Testis (tissue), 3 donors: ENCODE measurements around the gene GJB2. TPM values are rescaled to one million over a fixed set of nuclear protein-coding genes. Genes with fewer than 3 reads are reported as not detected.
"Not testable (repeated sequence)": the region's sequence is repeated elsewhere in the genome, so short reads cannot be mapped to it uniquely, and the experiment has no call there.

ENCODE experiments used
- DNase-seq: peaks from one replicate; pipeline ENCODE4 v3.0.0-alpha.2; 2019
- H3K27ac ChIP-seq, 2 donors: fragments of 200-600 bp; sonication (generic); one replicate each; pipeline ENCODE4 v1.5.1; 2019
- H3K27me3 ChIP-seq: fragments of 200-600 bp; sonication (generic); one replicate; pipeline ENCODE4 v1.5.1; 2019
- H3K36me3 ChIP-seq: fragments of 200-600 bp; sonication (generic); one replicate; pipeline ENCODE4 v1.5.1; 2017; ENCODE audit warnings: low read depth; ENCODE audit errors: missing control alignments
- H3K4me1 ChIP-seq: fragments of 200-600 bp; sonication (generic); one replicate; pipeline ENCODE4 v1.5.1; 2019
- H3K4me3 ChIP-seq, 2 donors: fragments of 200-600 bp; sonication (generic); one replicate each; pipeline ENCODE4 v1.5.1; 2017 to 2019
- H3K9me3 ChIP-seq: fragments of 200-600 bp; sonication (generic); one replicate; pipeline ENCODE4 v1.5.1; 2017
- POLR2A ChIP-seq: fragments of 450-650 bp; IDR thresholded peaks from one replicate; pipeline ENCODE4 v1.6.1; 2017; ENCODE audit warnings: antibody characterized with exemption, mild to moderate bottlenecking, moderate library complexity
- WGBS, 2 donors: methylation state at CpG; one replicate each; pipeline ENCODE4 v1.1.5; 2018; 5-methylcytosine and 5-hydroxymethylcytosine counted together
- intact Hi-C: fragments of 100-400 bp; cut with DNase I; formaldehyde crosslinking; loops from one replicate; pipeline ENCODE4 v1.15.1; 2023; ENCODE audit warnings: low total_unique reads
- polyA plus RNA-seq: library from polyadenylated mRNA; stranded (reverse); fragments of 350-450 nt; fragmentation: Illumina TruSeq; extraction: RNeasy Lipid Tissue Mini Kit (QIAGEN cat#74804); gene quantifications from one replicate; pipeline ENCODE4 v1.2.3, GENCODE V29; 2014; ENCODE audit warnings: low read depth, low replicate concordance; ENCODE audit not compliant: insufficient read depth
- total RNA-seq, 2 donors: library from RNA; depleted of rRNA; stranded (reverse); fragments of >200 nt; gene quantifications; one replicate each; pipeline ENCODE4 v1.2.3, GENCODE V29; 2016
- TF ChIP-seq, protein P1 (sequence below), 3 experiments: fragments of 450-650 bp in 2 of 3; fragments of 200-600 bp in 1 of 3; sonication (generic) in 1 of 3; IDR thresholded peaks; one replicate each; pipeline ENCODE4 v1.5.1; 2016 to 2019; ENCODE audit warnings: antibody characterized with exemption in 3 of 3, mild to moderate bottlenecking in 2 of 3, moderate library complexity in 1 of 3

The GJB2 gene
- total and polyA plus RNA-seq, 3 donors from 2014 or later: 2.5 to 3.1 (median 2.9) TPM

DNA sequence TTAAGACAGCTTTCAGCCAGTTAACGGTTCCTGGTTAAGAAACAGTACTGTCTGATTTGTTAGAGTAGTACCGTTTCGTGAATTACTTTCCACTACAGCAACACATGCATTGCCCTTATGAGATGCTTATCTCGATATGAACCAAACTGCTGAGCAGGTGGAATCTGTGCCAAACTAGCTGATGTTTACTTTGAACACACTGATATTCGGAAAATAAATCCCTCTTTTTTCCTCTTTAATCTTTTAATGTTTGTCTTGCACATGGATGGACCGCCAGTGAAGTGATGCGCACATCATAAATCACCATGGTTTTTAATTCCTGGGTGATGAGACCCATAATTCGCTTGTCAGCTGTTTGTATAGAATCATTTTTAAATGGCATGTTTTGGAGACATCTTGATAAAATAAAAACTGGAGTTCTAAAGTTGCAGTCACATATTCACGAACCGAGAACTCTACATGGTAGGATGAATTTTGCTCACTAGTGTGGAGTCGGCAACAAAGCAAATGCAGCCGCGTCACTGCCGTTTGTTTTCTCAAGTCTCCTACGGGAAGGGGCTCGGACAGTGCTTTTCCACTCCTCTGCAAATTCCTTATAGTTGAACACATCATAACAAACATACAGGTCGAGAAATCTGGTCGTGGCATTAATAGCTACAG is 33.0 kb downstream of the GJB2 start:
- intact Hi-C loops: no loop called here
- Histone ChIP-seq H3K9me3 (no peaks in the 10 kb centered on the region), H3K36me3 (no peaks in the 10 kb centered on the region), H3K27me3 (no peaks in the 10 kb centered on the region), H3K4me1 (no peaks in the 10 kb centered on the region), H3K27ac (no peak overlapping the region), H3K4me3 (peak overlapping the region in 1 of 2 donors; percentile 68)
- TF ChIP-seq POLR2A: no peak
- TF ChIP-seq, protein P1, sequence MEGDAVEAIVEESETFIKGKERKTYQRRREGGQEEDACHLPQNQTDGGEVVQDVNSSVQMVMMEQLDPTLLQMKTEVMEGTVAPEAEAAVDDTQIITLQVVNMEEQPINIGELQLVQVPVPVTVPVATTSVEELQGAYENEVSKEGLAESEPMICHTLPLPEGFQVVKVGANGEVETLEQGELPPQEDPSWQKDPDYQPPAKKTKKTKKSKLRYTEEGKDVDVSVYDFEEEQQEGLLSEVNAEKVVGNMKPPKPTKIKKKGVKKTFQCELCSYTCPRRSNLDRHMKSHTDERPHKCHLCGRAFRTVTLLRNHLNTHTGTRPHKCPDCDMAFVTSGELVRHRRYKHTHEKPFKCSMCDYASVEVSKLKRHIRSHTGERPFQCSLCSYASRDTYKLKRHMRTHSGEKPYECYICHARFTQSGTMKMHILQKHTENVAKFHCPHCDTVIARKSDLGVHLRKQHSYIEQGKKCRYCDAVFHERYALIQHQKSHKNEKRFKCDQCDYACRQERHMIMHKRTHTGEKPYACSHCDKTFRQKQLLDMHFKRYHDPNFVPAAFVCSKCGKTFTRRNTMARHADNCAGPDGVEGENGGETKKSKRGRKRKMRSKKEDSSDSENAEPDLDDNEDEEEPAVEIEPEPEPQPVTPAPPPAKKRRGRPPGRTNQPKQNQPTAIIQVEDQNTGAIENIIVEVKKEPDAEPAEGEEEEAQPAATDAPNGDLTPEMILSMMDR (IDR thresholded peaks at IDR 0.05): no peak
- 23 to 24% methylated on average over 18 of the region's 18 CpGs for WGBS, 2 donors
- no peak for DNase-seq

GRCh38 chr13:20157151-20157796 is 35.5 kb downstream of the GJB2 start:
- intact Hi-C loops: no loop called here

GRCh38 chr13:20156702-20157101 is 36.0 kb downstream of the GJB2 start:
- no peaks in the 10 kb centered on the region for H3K4me1 ChIP-seq
- no peak overlapping the region for H3K27ac ChIP-seq
- H3K4me3 ChIP-seq: no peak overlapping the region
- intact Hi-C loops: no loop called here
- no peaks in the 10 kb centered on the region for H3K36me3 ChIP-seq
- TF ChIP-seq POLR2A: no peak
- TF ChIP-seq, protein P1 (IDR thresholded peaks at IDR 0.05): no peak
- WGBS, 2 donors: 39 to 43% methylated on average over 2 of the region's 2 CpGs
- no peaks in the 10 kb centered on the region for H3K27me3 ChIP-seq
- no peaks in the 10 kb centered on the region for H3K9me3 ChIP-seq
- DNase-seq: no peak

More at GRCh38 chr13:20157151-20157796, 35.5 kb downstream of the GJB2 start:
- H3K36me3 ChIP-seq: no peaks in the 10 kb centered on the region
- H3K4me1 ChIP-seq: no peaks in the 10 kb centered on the region
- no peaks in the 10 kb centered on the region for H3K9me3 ChIP-seq
- no peaks in the 10 kb centered on the region for H3K27me3 ChIP-seq
- H3K4me3 ChIP-seq: no peak overlapping the region
- no peak for TF ChIP-seq POLR2A
- TF ChIP-seq, protein P1 (IDR thresholded peaks at IDR 0.05): no peak
- DNase-seq: no peak
- no peak overlapping the region for H3K27ac ChIP-seq
- WGBS, 2 donors: 59 to 65% methylated on average over 3 of the region's 3 CpGs

GRCh38 chr13:20153290-20153689 is 39.4 kb downstream of the GJB2 start:
- H3K4me1 ChIP-seq, DNase-seq, H3K27me3 ChIP-seq, H3K9me3 ChIP-seq, intact Hi-C loops, H3K4me3 ChIP-seq, H3K36me3 ChIP-seq, H3K27ac ChIP-seq: not testable (repeated sequence)
- WGBS, 2 donors: 91 to 92% methylated on average over 2 of the region's 2 CpGs

DNA sequence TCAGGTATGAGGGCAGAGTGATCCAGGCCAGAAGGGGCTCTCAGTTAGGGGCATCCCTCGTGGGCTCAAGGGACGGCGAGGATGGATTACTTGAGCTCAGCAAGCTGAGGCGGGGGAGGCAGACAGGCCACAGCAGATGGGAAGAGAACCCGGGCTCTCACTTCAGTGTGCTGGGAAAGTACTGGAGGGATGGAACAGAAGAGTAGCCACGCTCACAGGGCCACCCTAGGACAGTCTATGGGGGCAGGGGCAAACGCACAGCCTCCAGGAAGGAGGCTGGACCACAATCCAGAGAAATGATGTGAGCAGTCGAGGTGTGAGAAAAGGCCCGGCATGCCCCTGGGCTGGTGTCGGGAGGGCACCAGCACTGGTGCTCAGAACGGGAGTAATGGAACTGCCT is 41.1 kb downstream of the GJB2 start:
- 82 to 88% methylated on average over 11 of the region's 11 CpGs for WGBS, 2 donors
- intact Hi-C loops: no loop called here

More for the DNA sequence above, 41.1 kb downstream of the GJB2 start:
- no peak overlapping the region for H3K27ac ChIP-seq
- H3K27me3 ChIP-seq: no peaks in the 10 kb centered on the region
- TF ChIP-seq POLR2A: no peak
- TF ChIP-seq, protein P1 (IDR thresholded peaks at IDR 0.05): no peak
- no peaks in the 10 kb centered on the region for H3K36me3 ChIP-seq
- DNase-seq: no peak
- H3K9me3 ChIP-seq: no peaks in the 10 kb centered on the region
- no peaks in the 10 kb centered on the region for H3K4me1 ChIP-seq
- H3K4me3 ChIP-seq: no peak overlapping the region
